Measurements from ENCODE around the gene TMEM87B.

The TMEM87B gene

DNA sequence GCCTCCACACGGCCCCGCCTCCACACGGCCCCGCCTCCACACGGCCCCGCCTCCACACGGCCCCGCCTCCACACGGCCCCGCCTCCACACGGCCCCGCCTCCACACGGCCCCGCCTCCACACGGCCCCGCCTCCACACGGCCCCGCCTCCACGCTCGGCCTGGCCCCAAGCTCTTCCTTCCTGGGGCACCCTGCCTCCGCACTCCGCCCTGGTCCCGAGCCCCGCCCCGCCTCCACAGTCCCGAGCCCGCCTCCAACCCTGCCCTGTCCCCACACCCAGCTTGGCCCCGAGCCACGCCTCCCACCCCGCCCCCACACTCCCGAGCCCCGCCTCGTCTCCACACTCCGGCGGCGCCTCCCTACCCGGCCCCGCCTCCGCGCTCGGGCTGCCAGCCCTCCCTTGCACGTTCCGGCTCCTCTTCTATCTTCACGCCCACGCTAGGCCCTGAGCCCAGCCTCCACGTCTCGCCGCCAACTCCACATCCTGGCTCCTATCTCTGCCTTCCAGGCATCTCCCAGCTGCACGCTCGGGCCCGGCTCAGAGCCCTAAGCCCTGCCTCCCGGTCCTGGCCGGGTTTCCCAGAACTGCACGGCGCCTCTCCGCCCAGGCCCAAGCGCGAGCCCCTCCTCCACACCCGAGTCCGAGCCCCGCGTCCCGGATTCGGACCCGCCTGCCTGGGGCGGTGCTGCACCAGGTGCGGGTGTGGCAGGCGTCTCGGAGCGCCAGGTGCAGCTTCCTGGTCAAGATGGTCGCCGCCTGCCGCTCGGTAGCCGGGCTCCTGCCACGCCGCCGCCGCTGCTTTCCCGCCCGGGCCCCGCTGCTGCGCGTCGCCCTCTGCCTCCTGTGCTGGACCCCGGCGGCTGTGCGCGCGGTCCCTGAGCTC, at the start of gene TMEM87B:
TMEM87B (plus strand) TSS at position 423 of the 883 bp plus-strand sequence; CDS start at position 746, 323 bp downstream.
- Mint-ChIP-seq H3K9me3 (ENCODE audit: low read depth) (no peaks in the 10 kb centered on the region), H3K27me3 (no peaks in the 10 kb centered on the region), H3K4me1 (ENCODE audit: low read depth) (peaks cover 38% of the 10 kb centered on the region), H3K4me3 (peak within 1 kb of the TSS; percentile 95), H3K36me3 (peaks cover 3% of the 10 kb centered on the region), H3K27ac (peak within 1 kb of the TSS; percentile 94)

DNA sequence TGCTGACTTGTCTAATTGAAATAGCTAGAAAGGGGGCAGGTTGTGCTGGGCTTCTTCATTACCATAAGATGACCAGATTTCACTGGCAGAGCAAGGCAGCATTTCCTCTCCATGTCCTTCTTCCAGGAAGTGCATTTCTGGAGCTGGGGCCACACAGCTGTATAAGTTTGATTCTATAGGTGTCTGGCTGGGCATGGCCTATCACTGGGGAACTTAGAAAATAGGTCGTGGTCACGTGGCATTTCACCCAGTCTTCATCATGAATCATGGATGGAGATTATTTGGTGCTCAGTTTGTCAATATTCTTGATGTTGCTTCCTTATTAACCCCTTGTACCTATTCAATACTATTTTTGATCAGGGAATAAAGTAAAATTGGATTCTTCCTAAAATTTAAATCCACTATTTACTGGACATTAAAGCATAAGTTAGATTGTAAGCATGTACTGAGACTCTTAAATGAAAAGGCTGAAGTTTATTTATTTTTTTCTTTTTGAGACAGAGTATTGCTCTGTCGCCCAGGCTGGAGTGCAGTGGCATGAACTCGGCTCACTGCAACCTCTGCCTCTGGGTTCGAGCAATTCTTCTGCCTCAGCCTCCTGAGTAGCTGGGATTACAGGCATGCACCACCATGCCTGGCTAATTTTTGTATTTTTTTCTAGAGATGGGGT, 49.5 kb upstream of the TMEM87B start:
- Mint-ChIP-seq H3K27me3 (no peaks in the 10 kb centered on the region), H3K4me3 (no peak overlapping the region), H3K36me3 (no peaks in the 10 kb centered on the region), H3K9me3 (ENCODE audit: low read depth) (no peaks in the 10 kb centered on the region), H3K27ac (no peak overlapping the region), H3K4me1 (ENCODE audit: low read depth) (peaks cover 8% of the 10 kb centered on the region)

- Mint-ChIP-seq H3K4me3 (no peak overlapping the region), H3K27me3 (no peaks in the 10 kb centered on the region), H3K36me3 (no peaks in the 10 kb centered on the region)
These were observed 49.0 kb upstream of the TMEM87B start for GRCh38 chr2:112006076-112006410.

DNA sequence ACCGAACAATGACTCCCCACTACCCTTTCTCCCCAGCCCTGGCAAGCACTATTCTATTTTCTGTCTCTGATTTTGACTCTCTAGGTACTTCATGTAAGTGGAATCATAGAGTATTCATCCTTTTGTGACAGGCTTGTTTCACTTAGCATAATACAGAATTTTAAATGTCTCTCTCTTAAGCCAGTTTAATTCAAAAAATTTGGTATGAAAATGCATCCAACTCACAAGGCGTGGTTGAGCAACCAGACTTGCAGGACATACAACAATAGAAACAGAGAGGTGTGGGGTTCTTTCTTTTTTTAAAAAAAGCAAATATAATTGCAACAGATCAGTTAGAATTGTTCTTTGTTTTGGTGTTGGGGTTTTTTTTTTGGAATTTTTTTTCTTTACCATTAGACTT, 47.6 kb upstream of the TMEM87B start:
- Mint-ChIP-seq H3K9me3 (ENCODE audit: low read depth) (no peaks in the 10 kb centered on the region), H3K4me1 (ENCODE audit: low read depth) (no peaks in the 10 kb centered on the region), H3K36me3 (no peaks in the 10 kb centered on the region), H3K4me3 (no peak overlapping the region), H3K27ac (no peak overlapping the region), H3K27me3 (no peaks in the 10 kb centered on the region)

More at GRCh38 chr2:112006076-112006410, 49.0 kb upstream of the TMEM87B start:
- no peak overlapping the region for H3K27ac Mint-ChIP-seq
- peaks cover 5% of the 10 kb centered on the region for H3K4me1 Mint-ChIP-seq (ENCODE audit: low read depth)
- no peaks in the 10 kb centered on the region for H3K9me3 Mint-ChIP-seq (ENCODE audit: low read depth)

GRCh38 chr2:112008910-112009485, 46.1 kb upstream of the TMEM87B start:
- no peak overlapping the region for H3K4me3 Mint-ChIP-seq
- no peaks in the 10 kb centered on the region for H3K36me3 Mint-ChIP-seq
- H3K27me3 Mint-ChIP-seq = no peaks in the 10 kb centered on the region
- no peaks in the 10 kb centered on the region for H3K4me1 Mint-ChIP-seq (ENCODE audit: low read depth)
- H3K27ac Mint-ChIP-seq = no peak overlapping the region
- no peaks in the 10 kb centered on the region for H3K9me3 Mint-ChIP-seq (ENCODE audit: low read depth)

DNA sequence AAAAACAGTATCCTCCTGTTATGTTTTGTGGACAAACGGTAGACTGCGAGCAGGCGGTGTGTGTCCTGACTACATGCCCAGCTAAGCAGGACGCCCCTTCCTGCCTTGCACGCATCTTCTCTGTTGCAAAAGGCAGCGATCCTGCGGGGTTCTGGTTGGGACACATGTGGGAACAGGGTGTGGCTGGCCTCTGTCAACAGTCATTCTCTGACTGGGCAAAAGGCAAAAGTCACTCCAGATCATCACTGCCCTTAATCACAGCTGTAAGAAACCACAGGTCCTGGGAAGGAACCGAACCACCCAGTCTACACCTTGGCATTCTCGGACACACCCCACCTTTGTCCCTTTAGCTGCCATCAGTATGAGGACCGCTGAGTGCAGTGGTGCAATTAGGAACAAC, 44.3 kb upstream of the TMEM87B start:
- H3K27me3 Mint-ChIP-seq = peaks cover 2% of the 10 kb centered on the region
- H3K9me3 Mint-ChIP-seq (ENCODE audit: low read depth) = no peaks in the 10 kb centered on the region
- no peak overlapping the region for H3K4me3 Mint-ChIP-seq

DNA sequence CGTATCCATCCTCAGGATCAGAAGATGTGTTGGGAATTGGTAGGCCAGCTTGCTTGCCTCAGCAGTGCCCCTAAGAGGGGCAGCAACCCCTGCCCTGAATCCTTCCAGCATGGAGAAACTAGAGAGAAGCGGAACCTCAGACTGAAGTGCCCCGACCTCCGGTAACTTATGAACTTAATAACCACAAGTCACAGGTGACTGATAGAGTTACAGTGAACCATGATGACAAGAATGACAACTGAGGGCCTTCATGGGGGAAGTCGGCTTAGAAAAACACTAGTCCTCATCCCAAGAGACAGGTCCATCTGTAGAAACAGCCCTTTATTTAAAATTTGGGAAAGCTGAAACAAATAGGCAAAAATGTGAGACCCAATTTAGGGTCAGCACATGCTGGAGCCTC, 42.5 kb upstream of the TMEM87B start:
- H3K9me3 Mint-ChIP-seq (ENCODE audit: low read depth) = no peaks in the 10 kb centered on the region
- H3K27ac Mint-ChIP-seq = no peak overlapping the region
- peaks cover 2% of the 10 kb centered on the region for H3K36me3 Mint-ChIP-seq
- no peak overlapping the region for H3K4me3 Mint-ChIP-seq
- H3K4me1 Mint-ChIP-seq (ENCODE audit: low read depth) = no peaks in the 10 kb centered on the region
- H3K27me3 Mint-ChIP-seq = peaks cover 3% of the 10 kb centered on the region

More for the DNA sequence above, 44.3 kb upstream of the TMEM87B start:
- Mint-ChIP-seq H3K27ac (no peak overlapping the region), H3K4me1 (ENCODE audit: low read depth) (no peaks in the 10 kb centered on the region), H3K36me3 (peaks cover 2% of the 10 kb centered on the region)

GRCh38 chr2:112018846-112019245, 36.2 kb upstream of the TMEM87B start:
- no peak overlapping the region for H3K27ac Mint-ChIP-seq
- H3K4me1 Mint-ChIP-seq (ENCODE audit: low read depth) = no peaks in the 10 kb centered on the region
- H3K36me3 Mint-ChIP-seq = peaks cover 2% of the 10 kb centered on the region
- H3K4me3 Mint-ChIP-seq = no peak overlapping the region
- peaks cover 5% of the 10 kb centered on the region for H3K27me3 Mint-ChIP-seq
- no peaks in the 10 kb centered on the region for H3K9me3 Mint-ChIP-seq (ENCODE audit: low read depth)

DNA sequence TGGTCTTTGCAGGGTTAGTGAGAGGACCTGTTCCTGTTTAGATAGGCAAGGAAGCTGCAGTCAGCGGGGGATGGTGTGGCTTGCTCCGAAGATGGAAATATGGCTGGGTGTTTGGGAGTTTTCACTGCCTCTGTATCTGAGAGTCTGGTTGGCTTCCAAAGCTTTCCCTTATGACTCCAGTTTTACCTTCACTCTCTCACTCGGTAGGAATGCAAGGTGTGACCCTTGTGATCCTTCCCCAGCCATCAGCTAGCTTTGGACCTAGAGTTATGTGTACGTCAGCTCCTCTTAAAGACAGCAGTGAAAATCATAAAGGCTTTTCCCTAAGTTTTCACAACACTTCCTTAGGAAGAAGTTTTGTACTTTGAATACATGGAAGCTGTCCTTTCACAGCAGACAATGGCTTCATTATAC, 35.5 kb upstream of the TMEM87B start:
- Mint-ChIP-seq H3K9me3 (ENCODE audit: low read depth) (no peaks in the 10 kb centered on the region), H3K4me1 (ENCODE audit: low read depth) (no peaks in the 10 kb centered on the region), H3K27me3 (peaks cover 5% of the 10 kb centered on the region), H3K36me3 (peaks cover 2% of the 10 kb centered on the region), H3K4me3 (no peak overlapping the region), H3K27ac (no peak overlapping the region)

- Mint-ChIP-seq H3K4me1 (ENCODE audit: low read depth) (no peaks in the 10 kb centered on the region), H3K9me3 (ENCODE audit: low read depth) (no peaks in the 10 kb centered on the region), H3K36me3 (no peaks in the 10 kb centered on the region), H3K27me3 (peaks cover 3% of the 10 kb centered on the region), H3K27ac (no peak overlapping the region), H3K4me3 (no peak overlapping the region)
These were observed 34.5 kb upstream of the TMEM87B start for GRCh38 chr2:112020561-112020960.

DNA sequence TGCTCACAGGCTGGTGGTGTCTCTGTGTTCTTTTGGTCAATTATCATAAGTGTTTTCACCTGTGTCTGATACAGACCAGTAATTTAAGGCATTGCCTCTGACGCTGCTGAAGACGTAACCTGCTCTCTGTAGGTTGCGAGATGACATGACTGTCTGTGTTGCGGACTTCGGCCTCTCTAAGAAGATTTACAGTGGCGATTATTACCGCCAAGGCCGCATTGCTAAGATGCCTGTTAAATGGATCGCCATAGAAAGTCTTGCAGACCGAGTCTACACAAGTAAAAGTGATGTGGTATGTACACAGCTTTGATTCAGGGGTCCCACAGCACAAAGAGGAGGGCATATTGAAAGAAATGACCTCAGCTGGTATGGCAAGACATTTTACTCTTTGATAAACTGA, 33.8 kb upstream of the TMEM87B start:
- Mint-ChIP-seq H3K4me3 (no peak overlapping the region), H3K27me3 (peaks cover 3% of the 10 kb centered on the region), H3K27ac (no peak overlapping the region), H3K4me1 (ENCODE audit: low read depth) (no peaks in the 10 kb centered on the region), H3K36me3 (no peaks in the 10 kb centered on the region), H3K9me3 (ENCODE audit: low read depth) (no peaks in the 10 kb centered on the region)

- Mint-ChIP-seq H3K27me3 (peaks cover 3% of the 10 kb centered on the region), H3K36me3 (no peaks in the 10 kb centered on the region), H3K4me1 (ENCODE audit: low read depth) (no peaks in the 10 kb centered on the region), H3K27ac (no peak overlapping the region), H3K4me3 (no peak overlapping the region), H3K9me3 (ENCODE audit: low read depth) (no peaks in the 10 kb centered on the region)
These were observed 33.3 kb upstream of the TMEM87B start for GRCh38 chr2:112021781-112022231.

- H3K4me3 Mint-ChIP-seq = no peak overlapping the region
- no peak overlapping the region for H3K27ac Mint-ChIP-seq
- H3K36me3 Mint-ChIP-seq = no peaks in the 10 kb centered on the region
- H3K4me1 Mint-ChIP-seq (ENCODE audit: low read depth) = no peaks in the 10 kb centered on the region
- H3K9me3 Mint-ChIP-seq (ENCODE audit: low read depth) = no peaks in the 10 kb centered on the region
- no peaks in the 10 kb centered on the region for H3K27me3 Mint-ChIP-seq
These were observed 31.4 kb upstream of the TMEM87B start for GRCh38 chr2:112023707-112024106.

- Mint-ChIP-seq H3K27me3 (peaks cover under 1% of the 10 kb centered on the region), H3K4me1 (ENCODE audit: low read depth) (no peaks in the 10 kb centered on the region), H3K36me3 (no peaks in the 10 kb centered on the region), H3K27ac (no peak overlapping the region), H3K9me3 (ENCODE audit: low read depth) (no peaks in the 10 kb centered on the region), H3K4me3 (no peak overlapping the region)
These were observed 30.8 kb upstream of the TMEM87B start for GRCh38 chr2:112024231-112024630.

DNA sequence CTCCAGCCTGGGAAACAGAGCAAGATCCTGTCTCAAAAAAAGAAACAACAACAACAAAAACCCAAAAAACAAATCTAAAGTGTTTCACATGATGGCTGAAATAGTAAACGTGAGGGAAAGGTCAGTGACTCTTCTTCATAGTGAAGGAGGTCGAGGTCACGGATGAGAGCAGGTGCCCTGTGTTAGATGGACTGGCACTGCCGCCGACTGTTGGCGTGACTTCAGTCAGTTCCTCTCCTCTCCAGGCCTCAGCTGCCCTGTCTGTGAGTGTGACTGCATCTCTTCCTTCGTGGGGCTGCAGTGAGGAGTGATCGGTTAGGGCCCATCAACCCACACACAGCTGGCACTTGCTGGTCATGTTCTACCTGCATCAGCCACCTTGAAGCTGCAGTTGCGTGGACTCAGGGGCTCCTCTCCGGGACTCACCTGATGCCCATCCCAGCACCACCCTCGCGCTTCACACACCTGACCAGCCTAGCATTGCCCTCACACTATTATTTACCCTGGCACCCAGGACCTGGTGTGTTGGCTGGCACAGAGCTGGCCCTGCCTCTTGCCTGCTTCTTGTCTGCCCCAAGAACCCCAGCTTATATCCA, 30.1 kb upstream of the TMEM87B start:
- Mint-ChIP-seq H3K36me3 (no peaks in the 10 kb centered on the region), H3K4me3 (no peak overlapping the region), H3K27ac (no peak overlapping the region), H3K27me3 (peaks cover 2% of the 10 kb centered on the region), H3K9me3 (ENCODE audit: low read depth) (no peaks in the 10 kb centered on the region), H3K4me1 (ENCODE audit: low read depth) (no peaks in the 10 kb centered on the region)
